ENCODE data around the gene SGCE.

- TF ChIP-seq CTCF (IDR thresholded peaks at IDR 0.05) (no peak), POLR2AphosphoS5 (IDR thresholded peaks at IDR 0.05; ENCODE audit: insufficient read depth in 1 of 2, low read depth in 1 of 2) (no peak)
Measured at GRCh38 chr7:94600267-94600666, 55.7 kb downstream of the SGCE start.

Data from vagina (tissue), 2 donors.